DND-41 (cell line): ENCODE measurements around the gene BPIFB3.

Experiments
- ATAC-seq: fragments of 200-7000 bp; cut with Tn5 transposase; 3 replicates; pipeline ENCODE4 v1.9.1; 2021; ENCODE audit warnings: low read depth; ENCODE audit not compliant: insufficient read depth
- DNase-seq: peaks from one replicate; pipeline ENCODE4 v3.0.0-alpha.2; 2020
- H2AFZ ChIP-seq: 2 replicates; pipeline ENCODE4 v1.6.0; 2012; ENCODE audit warnings: low read depth, low read length
- H3K27ac ChIP-seq: 2 replicates; pipeline ENCODE4 v1.5.1; 2012; ENCODE audit warnings: low read length, inconsistent platforms
- H3K27me3 ChIP-seq: fragments of 200-600 bp; sonication (generic); 2 replicates; pipeline ENCODE4 v1.6.0; 2012; ENCODE audit warnings: low read length, mild to moderate bottlenecking, inconsistent platforms; ENCODE audit not compliant: insufficient read depth, poor library complexity
- H3K36me3 ChIP-seq: 2 replicates; pipeline ENCODE4 v1.5.1; 2012; ENCODE audit warnings: low read length, inconsistent platforms; ENCODE audit not compliant: insufficient read depth
- H3K4me1 ChIP-seq: 2 replicates; pipeline ENCODE4 v1.5.1; 2012; ENCODE audit warnings: mild to moderate bottlenecking, low read length; ENCODE audit not compliant: insufficient read depth
- H3K4me2 ChIP-seq: 2 replicates; pipeline ENCODE4 v1.6.0; 2012; ENCODE audit warnings: mild to moderate bottlenecking, moderate library complexity, low read length, inconsistent platforms; ENCODE audit not compliant: insufficient read depth
- H3K4me3 ChIP-seq, 2 experiments: fragments of 200-600 bp in 1 of 2; shearing (Covaris generic) in 1 of 2; 2 replicates each; pipeline ENCODE4 v1.5.1; 2012 to 2016; ENCODE audit warnings: inconsistent platforms in 2 of 2, low read length in 2 of 2, mild to moderate bottlenecking in 2 of 2, low read depth in 1 of 2, moderate library complexity in 1 of 2
- H3K79me2 ChIP-seq: 2 replicates; pipeline ENCODE4 v1.6.0; 2012; ENCODE audit warnings: low read length, inconsistent platforms; ENCODE audit not compliant: insufficient read depth
- H3K9ac ChIP-seq: 2 replicates; pipeline ENCODE4 v1.6.0; 2012; ENCODE audit warnings: low read depth, mild to moderate bottlenecking, inconsistent platforms, low read length, moderate library complexity
- H3K9me3 ChIP-seq: 2 replicates; pipeline ENCODE4 v1.5.1; 2012; ENCODE audit warnings: low read length, moderate library complexity, mild to moderate bottlenecking, inconsistent platforms; ENCODE audit not compliant: insufficient read depth, severe bottlenecking
- H4K20me1 ChIP-seq: 2 replicates; pipeline ENCODE4 v1.6.0; 2012; ENCODE audit warnings: low read length; ENCODE audit not compliant: insufficient read depth
- CTCF ChIP-seq: IDR thresholded peaks from 2 replicates; pipeline ENCODE4 v1.5.1; 2012; ENCODE audit warnings: borderline replicate concordance, low read length, moderate library complexity, mild to moderate bottlenecking; ENCODE audit not compliant: poor library complexity, severe bottlenecking; ENCODE audit errors: extremely low read depth
- EZH2 ChIP-seq: IDR thresholded peaks from 3 replicates; pipeline ENCODE4 v1.6.1; 2012; ENCODE audit warnings: borderline replicate concordance, low read depth, mild to moderate bottlenecking, moderate library complexity, low read length, inconsistent platforms; ENCODE audit not compliant: severe bottlenecking

The BPIFB3 gene

GRCh38 chr20:33008336-33009213 is 45.1 kb upstream of the BPIFB3 start:
- no peaks in the 10 kb centered on the region for H3K79me2 ChIP-seq
- no peak overlapping the region for H3K27ac ChIP-seq
- H3K9ac ChIP-seq: no peak overlapping the region
- H3K4me2 ChIP-seq: no peak overlapping the region
- H2AFZ ChIP-seq: no peak overlapping the region
- DNase-seq: no peak
- H3K4me1 ChIP-seq: no peaks in the 10 kb centered on the region
- H4K20me1 ChIP-seq: no peaks in the 10 kb centered on the region
- H3K27me3 ChIP-seq: no peaks in the 10 kb centered on the region
- no peak overlapping the region for H3K4me3 ChIP-seq
- TF ChIP-seq CTCF (no peak), EZH2 (no peak)
- no peaks in the 10 kb centered on the region for H3K36me3 ChIP-seq
- no peaks in the 10 kb centered on the region for H3K9me3 ChIP-seq
- no peak for ATAC-seq

GRCh38 chr20:33009214-33010132 is 44.2 kb upstream of the BPIFB3 start:
- Histone ChIP-seq H4K20me1 (no peaks in the 10 kb centered on the region), H2AFZ (no peak overlapping the region), H3K4me3 (no peak overlapping the region), H3K36me3 (no peaks in the 10 kb centered on the region), H3K4me1 (no peaks in the 10 kb centered on the region), H3K27me3 (no peaks in the 10 kb centered on the region), H3K9ac (no peak overlapping the region), H3K9me3 (no peaks in the 10 kb centered on the region), H3K27ac (no peak overlapping the region), H3K79me2 (no peaks in the 10 kb centered on the region), H3K4me2 (no peak overlapping the region)
- no peak for DNase-seq
- no peak for ATAC-seq
- TF ChIP-seq CTCF (no peak), EZH2 (no peak)

DNA sequence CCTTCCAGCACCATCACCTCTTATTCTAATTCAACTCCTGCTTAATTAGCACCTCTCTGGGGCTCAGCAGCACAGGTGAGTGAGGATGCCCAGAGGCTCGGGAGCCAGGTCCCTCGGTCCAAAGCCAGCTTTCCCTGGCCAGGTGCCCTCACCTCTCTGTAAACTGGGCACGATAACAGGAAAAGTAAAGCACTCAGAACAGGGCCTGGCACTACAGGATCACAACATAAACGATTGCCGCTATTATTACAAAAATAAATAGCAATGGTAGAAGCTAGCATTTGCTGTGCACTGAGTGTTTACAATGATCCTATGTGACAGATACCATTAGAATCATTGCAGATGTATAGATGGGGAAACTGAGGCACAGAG is 43.6 kb upstream of the BPIFB3 start:
- no peaks in the 10 kb centered on the region for H3K36me3 ChIP-seq
- H3K27me3 ChIP-seq: no peaks in the 10 kb centered on the region
- H3K4me1 ChIP-seq: no peaks in the 10 kb centered on the region
- no peak overlapping the region for H2AFZ ChIP-seq
- no peaks in the 10 kb centered on the region for H3K9me3 ChIP-seq
- DNase-seq (no peak), ATAC-seq (no peak)
- H3K79me2 ChIP-seq: no peaks in the 10 kb centered on the region
- no peaks in the 10 kb centered on the region for H4K20me1 ChIP-seq
- no peak overlapping the region for H3K27ac ChIP-seq
- H3K9ac ChIP-seq: no peak overlapping the region
- TF ChIP-seq CTCF (no peak), EZH2 (no peak)
- H3K4me2 ChIP-seq: no peak overlapping the region
- no peak overlapping the region for H3K4me3 ChIP-seq
